CD14-positive monocyte (primary cell): ENCODE measurements around the gene P3H3. TPM values are rescaled to one million over a fixed set of nuclear protein-coding genes. Genes with fewer than 3 reads are reported as not detected.

Experiments used
- DNase-seq, 3 donors: peaks; one replicate each; pipeline ENCODE4 v3.0.0-alpha.2; 2011 to 2022
- H2AFZ ChIP-seq: 2 replicates; pipeline ENCODE4 v1.6.0; 2012; ENCODE audit warnings: mild to moderate bottlenecking, low read depth, low read length, inconsistent platforms; ENCODE audit not compliant: insufficient read depth, poor library complexity, severe bottlenecking
- H3K27ac ChIP-seq, 2 donors: 1 replicate in 1 of 2; 2 replicates in 1 of 2; pipeline ENCODE4 v1.5.1; 2012 to 2013; ENCODE audit warnings: low read length in 2 of 2, control low read depth in 1 of 2, inconsistent platforms in 1 of 2, low read depth in 1 of 2, mild to moderate bottlenecking in 1 of 2
- H3K27me3 ChIP-seq, 2 donors: one replicate each; pipeline versions ENCODE4 v1.6.0 to v1.6.1; 2011 to 2013; ENCODE audit warnings: low read length in 2 of 2; ENCODE audit not compliant: control insufficient read depth in 2 of 2, insufficient read depth in 2 of 2
- H3K36me3 ChIP-seq, 2 donors: replicated peaks in 1 of 2; 1 replicate in 1 of 2; 2 replicates in 1 of 2; pipeline versions ENCODE4 v1.5.1 to v1.6.1; 2012 to 2013; ENCODE audit warnings: low read length in 2 of 2, control low read depth in 1 of 2, inconsistent platforms in 1 of 2, mild to moderate bottlenecking in 1 of 2; ENCODE audit not compliant: insufficient read depth in 2 of 2, control insufficient read depth in 1 of 2
- H3K4me1 ChIP-seq, 2 donors: 1 replicate in 1 of 2; 2 replicates in 1 of 2; pipeline versions ENCODE4 v1.5.1 to v1.6.1; 2012 to 2013; ENCODE audit warnings: low read length in 2 of 2, control low read depth in 1 of 2, inconsistent platforms in 1 of 2, mild to moderate bottlenecking in 1 of 2, moderate library complexity in 1 of 2; ENCODE audit not compliant: insufficient read depth in 2 of 2, control insufficient read depth in 1 of 2
- H3K4me2 ChIP-seq: replicated peaks from 2 replicates; pipeline ENCODE3; 2012; ENCODE audit warnings: low read length, moderate library complexity, mild to moderate bottlenecking; ENCODE audit not compliant: poor library complexity, severe bottlenecking; ENCODE audit errors: extremely low read depth
- H3K4me3 ChIP-seq, 3 experiments: fragments of 200-600 bp in 1 of 3; sonication (generic) in 1 of 3; replicated peaks in 1 of 3; 1 replicate in 2 of 3; 2 replicates in 1 of 3; pipeline ENCODE4 v1.5.1; 2011 to 2013; ENCODE audit warnings: low read length in 3 of 3, mild to moderate bottlenecking in 3 of 3, control low read depth in 2 of 3, low read depth in 2 of 3, inconsistent platforms in 1 of 3, moderate library complexity in 1 of 3
- H3K79me2 ChIP-seq: 2 replicates; pipeline ENCODE4 v1.6.0; 2012; ENCODE audit warnings: mild to moderate bottlenecking, control low read depth, inconsistent platforms, low read length, moderate library complexity; ENCODE audit not compliant: insufficient read depth
- H3K9ac ChIP-seq: 2 replicates; pipeline ENCODE4 v1.6.0; 2017; ENCODE audit warnings: low read length, mild to moderate bottlenecking; ENCODE audit not compliant: insufficient read depth, poor library complexity, severe bottlenecking
- H3K9me3 ChIP-seq, 2 donors: replicated peaks in 1 of 2; 1 replicate in 1 of 2; 2 replicates in 1 of 2; pipeline versions ENCODE4 v1.5.1 to v1.6.1; 2012 to 2013; ENCODE audit warnings: low read length in 2 of 2, control low read depth in 1 of 2; ENCODE audit not compliant: control insufficient read depth in 1 of 2, insufficient read depth in 1 of 2
- H4K20me1 ChIP-seq: 2 replicates; pipeline ENCODE4 v1.6.0; 2012; ENCODE audit warnings: mild to moderate bottlenecking, low read length, control low read depth, moderate library complexity; ENCODE audit not compliant: insufficient read depth
- H3K27ac Mint-ChIP-seq, 7 donors: one replicate each; pipeline ENCODE4 v1.8.0; 2020; ENCODE audit warnings: mild to moderate bottlenecking in 7 of 7, mixed read lengths in 7 of 7, moderate library complexity in 6 of 7, inconsistent platforms in 2 of 7
- H3K27me3 Mint-ChIP-seq, 3 donors: one replicate each; pipeline ENCODE4 v1.8.0; 2021 to 2022; ENCODE audit warnings: low read depth in 3 of 3, mild to moderate bottlenecking in 3 of 3, mixed read lengths in 3 of 3, moderate library complexity in 3 of 3, inconsistent platforms in 1 of 3
- H3K36me3 Mint-ChIP-seq, 2 donors: one replicate each; pipeline ENCODE4 v1.8.0; 2020; ENCODE audit warnings: mixed read lengths in 2 of 2, inconsistent platforms in 1 of 2, mild to moderate bottlenecking in 1 of 2
- H3K4me1 Mint-ChIP-seq: one replicate; pipeline ENCODE4 v1.8.0; 2020; ENCODE audit warnings: mild to moderate bottlenecking, mixed read lengths
- H3K4me3 Mint-ChIP-seq, 2 donors: one replicate each; pipeline ENCODE4 v1.8.0; 2020; ENCODE audit warnings: mild to moderate bottlenecking in 2 of 2, mixed read lengths in 2 of 2, moderate library complexity in 1 of 2
- H3K9me3 Mint-ChIP-seq, 7 donors: one replicate each; pipeline ENCODE4 v1.8.0; 2020 to 2022; ENCODE audit warnings: mixed read lengths in 7 of 7, mild to moderate bottlenecking in 6 of 7, moderate library complexity in 6 of 7, inconsistent platforms in 2 of 7
- WGBS: methylation state at CpG from one replicate; pipeline ENCODE4 v1.1.5; 2013; ENCODE audit warnings: missing lambda C conversion rate; ENCODE audit not compliant: insufficient coverage; 5-methylcytosine and 5-hydroxymethylcytosine counted together
- intact Hi-C, 2 donors: fragments of 100-400 bp; cut with micrococcal nuclease; formaldehyde crosslinking; loops; one replicate each; pipeline versions ENCODE4 v1.15.0 to v1.15.1; 2023
- polyA plus RNA-seq, 3 donors: library from polyadenylated mRNA; depleted of rRNA in 1 of 3; unstranded in 2 of 3; stranded (reverse) in 1 of 3; fragments of 300-500 nt in 2 of 3; fragments of >200 nt in 1 of 3; fragmentation: Illumina TruSeq in 2 of 3; gene quantifications; 1 replicate in 2 of 3; 2 replicates in 1 of 3; pipeline ENCODE4 v1.2.3, GENCODE V29; 2012 to 2021
- TF ChIP-seq, protein P1 (sequence below): fragments of 200-600 bp; IDR thresholded peaks from one replicate; pipeline ENCODE4 v1.8.0; 2022; ENCODE audit warnings: antibody characterized with exemption, mild to moderate bottlenecking

P3H3 gene
- polyA plus RNA-seq, 3 donors = 0.56 TPM; not detected in 2

DNA sequence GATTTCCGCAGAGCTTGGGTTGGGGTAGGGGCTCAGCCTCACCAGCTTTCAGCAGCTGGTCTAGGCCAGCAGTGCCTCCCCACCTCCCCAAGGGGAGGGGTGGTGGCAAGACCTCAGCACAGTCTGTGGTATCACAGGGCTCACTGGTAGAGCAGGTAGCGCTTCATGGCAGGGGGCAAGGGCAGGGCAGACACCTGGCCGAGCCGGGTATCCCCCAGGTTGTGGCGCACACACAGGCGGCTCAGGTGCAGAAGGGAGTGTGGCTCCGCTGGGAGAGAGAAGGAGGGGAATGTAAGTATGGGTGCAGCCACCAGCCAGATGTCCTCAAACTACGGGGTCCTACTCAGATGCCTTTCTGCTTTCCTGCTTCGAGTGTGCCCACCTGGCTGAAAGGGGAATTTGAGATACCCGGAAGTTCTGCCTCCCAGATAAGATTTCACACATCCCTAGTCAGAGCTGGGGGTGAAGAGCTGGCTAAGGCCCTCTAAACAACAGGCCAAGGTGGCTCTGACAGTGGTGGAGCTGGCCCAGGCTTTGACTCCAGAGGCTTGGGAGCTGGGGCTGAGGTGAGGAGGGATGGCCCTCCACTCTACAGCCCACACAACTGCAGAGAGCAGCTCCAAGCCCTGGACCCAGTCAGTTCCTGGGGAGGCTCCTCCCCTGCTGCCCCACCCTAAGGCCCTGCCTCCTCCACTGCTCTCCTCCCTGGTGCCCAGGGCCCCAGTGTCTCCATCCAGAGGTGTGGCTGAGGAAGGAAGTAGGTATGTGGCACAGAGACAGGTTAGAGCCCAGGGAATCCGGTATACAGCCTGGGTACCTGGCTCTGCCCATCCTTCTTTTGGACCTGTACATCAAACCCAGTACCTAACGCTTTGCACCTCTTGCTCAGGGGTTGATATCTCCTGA lies 43.1 kb downstream of the P3H3 start:
- H3K27me3 ChIP-seq = no peaks in the 10 kb centered on the region
- no peak for DNase-seq
- intact Hi-C loops = loop anchor here (5.0 kb wide), 3 partner anchors 36 to 91 kb away; partner anchors contain the start of genes C12orf57 (in 1 of the 2) and RNU7-1 (in 1 of the 2)
- H3K4me2 ChIP-seq = peak overlapping the region; percentile 96
- peak overlapping the region in 1 of 2 donors; percentile 22 for H3K27ac ChIP-seq
- H3K9me3 ChIP-seq = no peaks in the 10 kb centered on the region
- Mint-ChIP-seq H3K27me3 (peaks cover 0 to 3% (median 0%) of the 10 kb centered on the region in 3 donors), H3K36me3 (peaks cover 26 to 38% of the 10 kb centered on the region in 2 donors), H3K9me3 (no peaks in the 10 kb centered on the region), H3K4me3 (peak overlapping the region; percentile 87 to 92), H3K4me1 (peaks cover 65% of the 10 kb centered on the region), H3K27ac (peak overlapping the region in 4 of 7 donors; percentile 18 to 81 (median 49))
- peaks cover 55% of the 10 kb centered on the region for H4K20me1 ChIP-seq
- TF ChIP-seq, protein P1, sequence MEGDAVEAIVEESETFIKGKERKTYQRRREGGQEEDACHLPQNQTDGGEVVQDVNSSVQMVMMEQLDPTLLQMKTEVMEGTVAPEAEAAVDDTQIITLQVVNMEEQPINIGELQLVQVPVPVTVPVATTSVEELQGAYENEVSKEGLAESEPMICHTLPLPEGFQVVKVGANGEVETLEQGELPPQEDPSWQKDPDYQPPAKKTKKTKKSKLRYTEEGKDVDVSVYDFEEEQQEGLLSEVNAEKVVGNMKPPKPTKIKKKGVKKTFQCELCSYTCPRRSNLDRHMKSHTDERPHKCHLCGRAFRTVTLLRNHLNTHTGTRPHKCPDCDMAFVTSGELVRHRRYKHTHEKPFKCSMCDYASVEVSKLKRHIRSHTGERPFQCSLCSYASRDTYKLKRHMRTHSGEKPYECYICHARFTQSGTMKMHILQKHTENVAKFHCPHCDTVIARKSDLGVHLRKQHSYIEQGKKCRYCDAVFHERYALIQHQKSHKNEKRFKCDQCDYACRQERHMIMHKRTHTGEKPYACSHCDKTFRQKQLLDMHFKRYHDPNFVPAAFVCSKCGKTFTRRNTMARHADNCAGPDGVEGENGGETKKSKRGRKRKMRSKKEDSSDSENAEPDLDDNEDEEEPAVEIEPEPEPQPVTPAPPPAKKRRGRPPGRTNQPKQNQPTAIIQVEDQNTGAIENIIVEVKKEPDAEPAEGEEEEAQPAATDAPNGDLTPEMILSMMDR = no peak
- peaks cover 15 to 21% of the 10 kb centered on the region in 2 donors for H3K36me3 ChIP-seq
- H2AFZ ChIP-seq = no peak overlapping the region
- H3K4me3 ChIP-seq = peak overlapping the region in 1 of 3 experiments; percentile 92
- no peak overlapping the region for H3K9ac ChIP-seq
- 78% methylated on average over 6 of the region's 12 CpGs for WGBS
- peaks cover 61% of the 10 kb centered on the region for H3K79me2 ChIP-seq
- H3K4me1 ChIP-seq = peaks cover 46 to 72% of the 10 kb centered on the region in 2 donors
